ENCODE data around the gene ZCCHC24.

The ZCCHC24 gene

GRCh38 chr10:79434821-79435251 is 10.6 kb downstream of the ZCCHC24 start:
- TF ChIP-seq CTCF (IDR thresholded peaks at IDR 0.05; ENCODE audit: insufficient read depth, missing control alignments), result no peak
- no peak for FAIRE-seq
- DNase-seq (ENCODE audit: insufficient read length, low spot score), result no peak

GRCh38 chr10:79434223-79434687 is 11.2 kb downstream of the ZCCHC24 start:
- no peak for DNase-seq (ENCODE audit: insufficient read length, low spot score)
- no peak for TF ChIP-seq CTCF (IDR thresholded peaks at IDR 0.05; ENCODE audit: insufficient read depth, missing control alignments)
- FAIRE-seq, result no peak

- FAIRE-seq (no peak), DNase-seq (ENCODE audit: insufficient read length, low spot score) (no peak)
- no peak for TF ChIP-seq CTCF (IDR thresholded peaks at IDR 0.05; ENCODE audit: insufficient read depth, missing control alignments)
These were observed 11.9 kb downstream of the ZCCHC24 start for GRCh38 chr10:79433324-79434222.

- no peak for DNase-seq (ENCODE audit: insufficient read length, low spot score)
- no peak for TF ChIP-seq CTCF (IDR thresholded peaks at IDR 0.05; ENCODE audit: insufficient read depth, missing control alignments)
- FAIRE-seq, result no peak
These were observed 13.3 kb downstream of the ZCCHC24 start for GRCh38 chr10:79431891-79432831.

- no peak for DNase-seq (ENCODE audit: insufficient read length, low spot score)
- no peak for FAIRE-seq
- TF ChIP-seq CTCF (IDR thresholded peaks at IDR 0.05; ENCODE audit: insufficient read depth, missing control alignments), result no peak
These were observed 14.0 kb downstream of the ZCCHC24 start for GRCh38 chr10:79431428-79431827.

- no peak for TF ChIP-seq CTCF (IDR thresholded peaks at IDR 0.05; ENCODE audit: insufficient read depth, missing control alignments)
- no peak for FAIRE-seq
- DNase-seq (ENCODE audit: insufficient read length, low spot score), result no peak
These were observed 14.5 kb downstream of the ZCCHC24 start for GRCh38 chr10:79430936-79431335.

Data from D721Med (cell line).